ENCODE measurements around the gene SLC27A1.
A peak's percentile ranks its signal among the peaks of the same experiment; 100 is the strongest.
"Not testable (repeated sequence)": the region's sequence is repeated elsewhere in the genome, so short reads cannot be mapped to it uniquely, and the experiment has no call there.

The SLC27A1 gene

GRCh38 chr19:17505223-17505622, 34.9 kb downstream of the SLC27A1 start:
- DNase-seq (ENCODE audit: low read depth), result no peak
- H3K4me3 ChIP-seq (ENCODE audit: low read depth, low read length), result no peak overlapping the region
- TF ChIP-seq, protein P1, sequence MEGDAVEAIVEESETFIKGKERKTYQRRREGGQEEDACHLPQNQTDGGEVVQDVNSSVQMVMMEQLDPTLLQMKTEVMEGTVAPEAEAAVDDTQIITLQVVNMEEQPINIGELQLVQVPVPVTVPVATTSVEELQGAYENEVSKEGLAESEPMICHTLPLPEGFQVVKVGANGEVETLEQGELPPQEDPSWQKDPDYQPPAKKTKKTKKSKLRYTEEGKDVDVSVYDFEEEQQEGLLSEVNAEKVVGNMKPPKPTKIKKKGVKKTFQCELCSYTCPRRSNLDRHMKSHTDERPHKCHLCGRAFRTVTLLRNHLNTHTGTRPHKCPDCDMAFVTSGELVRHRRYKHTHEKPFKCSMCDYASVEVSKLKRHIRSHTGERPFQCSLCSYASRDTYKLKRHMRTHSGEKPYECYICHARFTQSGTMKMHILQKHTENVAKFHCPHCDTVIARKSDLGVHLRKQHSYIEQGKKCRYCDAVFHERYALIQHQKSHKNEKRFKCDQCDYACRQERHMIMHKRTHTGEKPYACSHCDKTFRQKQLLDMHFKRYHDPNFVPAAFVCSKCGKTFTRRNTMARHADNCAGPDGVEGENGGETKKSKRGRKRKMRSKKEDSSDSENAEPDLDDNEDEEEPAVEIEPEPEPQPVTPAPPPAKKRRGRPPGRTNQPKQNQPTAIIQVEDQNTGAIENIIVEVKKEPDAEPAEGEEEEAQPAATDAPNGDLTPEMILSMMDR (IDR thresholded peaks at IDR 0.05; ENCODE audit: control insufficient read depth, extremely low read depth, insufficient read depth), result no peak

GRCh38 chr19:17506745-17507144, 36.4 kb downstream of the SLC27A1 start:
- no peak overlapping the region for H3K4me3 ChIP-seq (ENCODE audit: low read depth, low read length)
- no peak for DNase-seq (ENCODE audit: low read depth)
- TF ChIP-seq, protein P1 (IDR thresholded peaks at IDR 0.05; ENCODE audit: control insufficient read depth, extremely low read depth, insufficient read depth), result no peak

DNA sequence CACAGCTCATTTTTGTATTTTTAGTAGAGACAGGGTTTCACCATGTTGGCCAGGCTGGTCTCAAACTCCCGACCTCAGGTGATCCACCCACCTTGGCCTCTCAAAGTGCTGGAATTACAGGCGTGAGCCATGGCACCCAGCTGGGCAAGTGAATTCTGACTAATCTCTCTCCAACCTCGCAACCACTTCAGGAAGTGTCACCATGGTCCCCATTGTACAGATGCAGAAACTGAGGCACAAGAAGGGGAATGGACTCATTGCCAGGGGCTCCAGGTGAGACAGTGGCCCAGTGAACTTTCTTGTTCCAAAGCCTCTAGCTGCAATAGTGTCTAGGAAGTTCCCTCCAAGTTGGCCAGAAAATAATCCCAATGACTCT, 38.2 kb downstream of the SLC27A1 start:
- DNase-seq (ENCODE audit: low read depth); H3K4me3 ChIP-seq (ENCODE audit: low read depth, low read length): not testable (repeated sequence)

DNA sequence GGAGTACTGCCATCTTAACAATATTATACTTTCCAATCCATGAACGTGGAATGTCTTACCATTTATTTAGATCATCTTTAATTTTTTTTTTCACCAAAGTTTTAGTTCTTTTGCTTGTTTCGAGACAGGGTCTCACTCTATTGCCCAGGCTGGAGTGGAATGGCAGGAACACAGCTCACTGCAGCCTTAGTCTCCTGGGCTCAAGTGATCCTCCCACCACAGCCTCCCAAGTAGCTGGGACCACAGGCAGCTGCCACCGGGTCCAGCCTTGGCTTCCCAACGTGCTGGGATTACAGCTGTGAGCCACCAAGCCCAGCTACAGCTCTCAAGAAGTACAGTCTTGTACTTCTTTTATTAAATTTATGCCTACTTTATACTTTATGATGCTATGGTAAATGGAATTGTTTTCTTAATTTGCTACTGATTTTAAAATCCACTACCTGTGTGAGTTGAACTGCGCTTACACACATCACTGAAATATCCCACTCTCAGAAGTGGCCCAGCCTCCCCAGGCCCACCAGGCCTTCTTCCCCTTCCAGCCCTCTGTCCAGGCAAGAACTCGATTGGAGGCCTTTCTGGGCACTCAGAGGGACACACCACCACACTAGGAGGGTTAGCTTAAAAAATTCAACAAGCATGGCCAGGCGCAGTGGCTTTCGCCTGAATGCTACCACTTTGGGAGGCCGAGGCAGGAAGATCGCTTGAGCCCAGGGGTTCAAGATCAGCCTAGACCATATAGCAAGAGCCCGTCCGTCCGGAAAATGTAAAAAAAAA, 40.1 kb downstream of the SLC27A1 start:
- TF ChIP-seq, protein P1 (IDR thresholded peaks at IDR 0.05; ENCODE audit: control insufficient read depth, extremely low read depth, insufficient read depth), result no peak
- no peak for DNase-seq (ENCODE audit: low read depth)

DNA sequence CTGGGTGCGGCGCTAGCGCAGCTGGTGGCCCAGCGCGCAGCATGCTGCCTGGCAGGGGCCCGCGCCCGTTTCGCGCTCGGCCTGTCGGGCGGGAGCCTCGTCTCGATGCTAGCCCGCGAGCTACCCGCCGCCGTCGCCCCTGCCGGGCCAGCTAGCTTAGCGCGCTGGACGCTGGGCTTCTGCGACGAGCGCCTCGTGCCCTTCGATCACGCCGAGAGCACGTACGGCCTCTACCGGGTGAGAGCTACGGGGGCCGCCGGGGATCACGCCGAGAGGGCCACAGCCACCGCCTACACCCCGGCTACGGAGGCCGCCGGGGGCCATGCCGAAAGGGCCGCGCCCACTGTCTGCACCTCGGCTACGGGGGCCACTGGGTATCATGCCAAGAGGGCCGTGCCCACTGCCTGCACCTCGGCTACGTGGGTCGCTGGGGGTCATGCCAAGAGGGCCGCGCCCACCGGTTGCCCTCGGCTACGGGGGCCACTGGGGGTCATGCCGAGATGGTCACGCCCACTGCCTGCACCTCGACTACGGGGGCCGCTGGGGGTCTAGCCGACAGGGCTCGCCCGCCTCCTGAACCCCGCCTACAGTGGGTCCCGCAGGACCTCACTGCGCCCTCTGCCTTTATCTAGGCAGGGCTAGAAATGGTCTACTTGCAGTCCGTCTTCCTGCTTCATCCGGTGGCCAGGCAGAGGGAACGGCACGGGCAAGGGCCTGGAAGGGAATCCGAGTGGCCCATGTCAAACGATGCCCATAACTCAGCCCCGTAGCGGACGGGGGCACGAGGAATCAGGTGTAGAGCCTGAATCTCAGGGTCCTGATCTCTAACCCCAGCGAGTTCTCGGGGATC, 41.6 kb downstream of the SLC27A1 start:
- peak; percentile 34 for DNase-seq (ENCODE audit: low read depth)
- H3K4me3 ChIP-seq (ENCODE audit: low read depth, low read length), result peak overlapping the region; percentile 82
- TF ChIP-seq, protein P1 (IDR thresholded peaks at IDR 0.05; ENCODE audit: control insufficient read depth, extremely low read depth, insufficient read depth), result peak; percentile 31; the same call in 1 of the 2 replicates

More for the DNA sequence above, 40.1 kb downstream of the SLC27A1 start:
- peak overlapping the region; percentile 82 for H3K4me3 ChIP-seq (ENCODE audit: low read depth, low read length)

GRCh38 chr19:17512574-17512939, 42.2 kb downstream of the SLC27A1 start:
- DNase-seq (ENCODE audit: low read depth), result no peak
- H3K4me3 ChIP-seq (ENCODE audit: low read depth, low read length), result peak overlapping the region; percentile 82
- TF ChIP-seq, protein P1 (IDR thresholded peaks at IDR 0.05; ENCODE audit: control insufficient read depth, extremely low read depth, insufficient read depth), result no peak

GRCh38 chr19:17515408-17516149, 45.3 kb downstream of the SLC27A1 start:
- TF ChIP-seq, protein P1 (IDR thresholded peaks at IDR 0.05; ENCODE audit: control insufficient read depth, extremely low read depth, insufficient read depth), result no peak
- no peak overlapping the region for H3K4me3 ChIP-seq (ENCODE audit: low read depth, low read length)
- DNase-seq (ENCODE audit: low read depth), result no peak

Measured in LNCaP clone FGC (cell line).